Natural killer cell (primary cell): ENCODE results near the gene DMTF1. TPM values are rescaled to one million over a fixed set of nuclear protein-coding genes. Genes with fewer than 3 reads are reported as not detected.

Source experiments
- ATAC-seq, 3 donors: fragments of 150-1000 bp in 2 of 3; fragments of 200-7000 bp in 1 of 3; cut with Tn5 transposase; 1 replicate in 1 of 3; 2 replicates in 2 of 3; pipeline ENCODE4 v1.10.0; 2021; ENCODE audit warnings: mild to moderate bottlenecking in 2 of 3, moderate library complexity in 2 of 3
- DNase-seq, 2 donors: peaks; one replicate each; pipeline versions ENCODE4 v3.0.0 to v3.0.0-alpha.2; 2013 to 2021; ENCODE audit warnings: mixed read lengths in 1 of 2
- H3K27ac ChIP-seq: one replicate; pipeline ENCODE4 v1.5.1; 2013; ENCODE audit warnings: mild to moderate bottlenecking, low read length
- H3K27me3 ChIP-seq: one replicate; pipeline ENCODE4 v1.6.1; 2013; ENCODE audit warnings: low read length; ENCODE audit not compliant: control insufficient read depth, insufficient read depth
- H3K36me3 ChIP-seq: one replicate; pipeline ENCODE4 v1.6.1; 2013; ENCODE audit warnings: low read length; ENCODE audit not compliant: control insufficient read depth, insufficient read depth
- H3K4me1 ChIP-seq: one replicate; pipeline ENCODE4 v1.6.1; 2013; ENCODE audit warnings: low read length; ENCODE audit not compliant: control insufficient read depth, insufficient read depth
- H3K4me3 ChIP-seq: one replicate; pipeline ENCODE4 v1.5.1; 2013; ENCODE audit warnings: low read length
- H3K9me3 ChIP-seq: one replicate; pipeline ENCODE4 v1.6.1; 2013; ENCODE audit warnings: low read length; ENCODE audit not compliant: control insufficient read depth, insufficient read depth
- H3K27ac Mint-ChIP-seq, 2 donors: one replicate each; pipeline ENCODE4 v1.8.0; 2022; ENCODE audit warnings: mild to moderate bottlenecking in 2 of 2, mixed read lengths in 2 of 2, moderate library complexity in 1 of 2
- H3K27me3 Mint-ChIP-seq, 2 donors: one replicate each; pipeline ENCODE4 v1.8.0; 2022; ENCODE audit warnings: low read depth in 2 of 2, mixed read lengths in 2 of 2
- H3K36me3 Mint-ChIP-seq: one replicate; pipeline ENCODE4 v1.8.0; 2022; ENCODE audit warnings: mixed read lengths
- H3K4me1 Mint-ChIP-seq, 2 donors: one replicate each; pipeline ENCODE4 v1.8.0; 2022; ENCODE audit warnings: mixed read lengths in 2 of 2
- H3K4me3 Mint-ChIP-seq: one replicate; pipeline ENCODE4 v1.8.0; 2022; ENCODE audit warnings: mild to moderate bottlenecking, moderate library complexity, mixed read lengths
- H3K9me3 Mint-ChIP-seq, 2 donors: one replicate each; pipeline ENCODE4 v1.8.0; 2022; ENCODE audit warnings: mixed read lengths in 2 of 2
- WGBS: methylation state at CpG from one replicate; pipeline ENCODE4 v1.1.7; 2013; ENCODE audit warnings: missing lambda C conversion rate; ENCODE audit not compliant: insufficient coverage; 5-methylcytosine and 5-hydroxymethylcytosine counted together
- intact Hi-C: fragments of 100-400 bp; cut with micrococcal nuclease; formaldehyde crosslinking; loops from one replicate; pipeline ENCODE4 v1.14.2; 2022
- total RNA-seq, 4 donors: library from RNA; stranded (reverse); fragments of 120-200 nt in 1 of 4; gene quantifications; one replicate each; pipeline versions ENCODE4 v1.2.3 to v1.2.4, GENCODE V29; 2013 to 2022
- TF ChIP-seq, protein P1 (sequence below): fragments of 200-600 bp; IDR thresholded peaks from one replicate; pipeline ENCODE4 v1.8.0; 2022; ENCODE audit warnings: antibody characterized with exemption

The DMTF1 gene
- total RNA-seq, 3 donors from 2014 or later (not counting 1 experiment from before 2014, with no cell fraction given) = 154 to 178 (median 160) TPM

DNA sequence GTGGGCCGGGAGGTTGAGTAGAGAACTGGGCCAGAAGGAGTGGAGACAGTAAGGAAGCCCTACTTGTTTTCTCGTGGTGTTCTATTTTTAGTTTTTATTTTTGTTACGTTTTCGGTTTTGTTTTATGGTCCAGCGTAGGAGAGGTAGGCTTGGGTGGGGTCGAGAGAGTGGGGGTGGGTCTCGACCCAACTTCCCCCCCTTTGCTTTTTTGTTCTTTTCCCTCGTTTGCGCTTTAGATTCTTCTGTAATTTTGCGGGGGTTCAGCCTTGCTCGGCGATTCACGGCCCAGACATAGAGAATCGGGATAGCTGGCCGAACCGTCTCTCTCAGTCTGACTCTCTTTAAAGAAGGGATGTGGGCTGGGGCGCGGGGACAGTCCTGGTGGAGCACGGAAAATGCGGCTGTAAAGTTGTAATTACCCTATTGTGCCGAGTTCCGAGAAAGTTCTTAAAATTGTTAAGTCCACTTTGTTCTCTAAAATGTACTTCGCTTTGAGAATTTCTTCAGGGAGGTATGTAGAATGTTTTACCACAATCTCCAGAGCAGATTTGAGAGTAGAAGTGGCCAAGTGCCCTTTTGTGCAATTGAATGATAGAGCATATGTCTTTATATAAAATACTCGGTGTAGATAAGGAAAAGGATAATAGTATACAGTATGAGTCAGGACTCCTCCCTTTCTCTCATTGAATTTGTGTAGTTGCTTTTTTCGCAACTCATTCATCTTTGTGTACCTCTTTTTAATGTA, 816 bp downstream of the DMTF1 start:
- Histone ChIP-seq H3K4me3 (peak overlapping the region; percentile 70), H3K27me3 (no peaks in the 10 kb centered on the region), H3K4me1 (peaks cover 2% of the 10 kb centered on the region), H3K36me3 (peaks cover 7% of the 10 kb centered on the region), H3K9me3 (no peaks in the 10 kb centered on the region), H3K27ac (peak overlapping the region; percentile 93)
- TF ChIP-seq, protein P1, sequence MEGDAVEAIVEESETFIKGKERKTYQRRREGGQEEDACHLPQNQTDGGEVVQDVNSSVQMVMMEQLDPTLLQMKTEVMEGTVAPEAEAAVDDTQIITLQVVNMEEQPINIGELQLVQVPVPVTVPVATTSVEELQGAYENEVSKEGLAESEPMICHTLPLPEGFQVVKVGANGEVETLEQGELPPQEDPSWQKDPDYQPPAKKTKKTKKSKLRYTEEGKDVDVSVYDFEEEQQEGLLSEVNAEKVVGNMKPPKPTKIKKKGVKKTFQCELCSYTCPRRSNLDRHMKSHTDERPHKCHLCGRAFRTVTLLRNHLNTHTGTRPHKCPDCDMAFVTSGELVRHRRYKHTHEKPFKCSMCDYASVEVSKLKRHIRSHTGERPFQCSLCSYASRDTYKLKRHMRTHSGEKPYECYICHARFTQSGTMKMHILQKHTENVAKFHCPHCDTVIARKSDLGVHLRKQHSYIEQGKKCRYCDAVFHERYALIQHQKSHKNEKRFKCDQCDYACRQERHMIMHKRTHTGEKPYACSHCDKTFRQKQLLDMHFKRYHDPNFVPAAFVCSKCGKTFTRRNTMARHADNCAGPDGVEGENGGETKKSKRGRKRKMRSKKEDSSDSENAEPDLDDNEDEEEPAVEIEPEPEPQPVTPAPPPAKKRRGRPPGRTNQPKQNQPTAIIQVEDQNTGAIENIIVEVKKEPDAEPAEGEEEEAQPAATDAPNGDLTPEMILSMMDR = no peak
- intact Hi-C loops = loop anchor here (1.0 to 10.0 kb wide), 3 partner anchors 67 to 724 kb away; partner anchors contain the start of genes CROT, DBF4 and SLC25A40
- WGBS = 0% methylated on average over 22 of the region's 25 CpGs
- Mint-ChIP-seq H3K9me3 (no peaks in the 10 kb centered on the region), H3K4me1 (peaks cover 51 to 52% of the 10 kb centered on the region in 2 donors), H3K27ac (peak overlapping the region; percentile 94 to 99), H3K4me3 (peak overlapping the region; percentile 95), H3K36me3 (no peaks in the 10 kb centered on the region), H3K27me3 (no peaks in the 10 kb centered on the region)
- DNase-seq (peak; percentile 27 to 55), ATAC-seq (peak; percentile 24 to 35 (median 26))

DNA sequence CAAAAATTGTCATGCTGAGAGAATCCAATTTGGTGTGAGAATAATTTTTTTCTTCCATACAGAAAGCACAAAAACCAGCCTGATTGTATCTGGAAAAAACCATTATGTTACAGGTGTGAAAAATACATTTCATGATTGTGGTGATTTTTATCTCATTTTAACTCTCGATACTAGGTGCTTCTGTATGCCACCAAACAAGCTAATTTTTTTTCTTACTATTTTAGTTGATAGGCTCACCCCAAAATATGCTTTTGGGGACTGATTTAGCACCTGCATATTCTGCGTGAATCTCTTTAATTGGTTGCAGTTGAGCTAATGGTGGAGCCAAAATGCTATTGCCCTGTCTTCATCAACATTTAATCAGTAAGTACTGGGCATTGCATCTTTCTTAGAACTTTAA, 1.9 kb downstream of the DMTF1 start:
- WGBS = 50% methylated on average over 1 of the region's 2 CpGs
- H3K27ac Mint-ChIP-seq = peak overlapping the region; percentile 94 to 99
- intact Hi-C loops = loop anchor here (5.0 to 10.0 kb wide), 2 partner anchors 191 to 723 kb away; partner anchors contain the start of genes CROT, DBF4 and SLC25A40
- ATAC-seq = no peak
- Histone ChIP-seq H3K27me3 (no peaks in the 10 kb centered on the region), H3K4me1 (peaks cover 2% of the 10 kb centered on the region), H3K27ac (no peak overlapping the region), H3K4me3 (no peak overlapping the region), H3K9me3 (no peaks in the 10 kb centered on the region), H3K36me3 (peaks cover 7% of the 10 kb centered on the region)
- H3K4me1 Mint-ChIP-seq = peaks cover 51 to 52% of the 10 kb centered on the region in 2 donors
- peak overlapping the region; percentile 95 for H3K4me3 Mint-ChIP-seq
- no peaks in the 10 kb centered on the region for H3K27me3 Mint-ChIP-seq
- TF ChIP-seq, protein P1 = no peak
- H3K36me3 Mint-ChIP-seq = no peaks in the 10 kb centered on the region
- H3K9me3 Mint-ChIP-seq = no peaks in the 10 kb centered on the region
- DNase-seq = no peak

- peaks cover 2% of the 10 kb centered on the region for H3K4me1 ChIP-seq
- WGBS = 43% methylated on average over 1 of the region's 3 CpGs
- H3K27me3 Mint-ChIP-seq = no peaks in the 10 kb centered on the region
- TF ChIP-seq, protein P1 = no peak
- no peak overlapping the region for H3K27ac ChIP-seq
- H3K4me3 Mint-ChIP-seq = peak overlapping the region; percentile 95
- no peaks in the 10 kb centered on the region for H3K9me3 Mint-ChIP-seq
- peaks cover 7% of the 10 kb centered on the region for H3K36me3 ChIP-seq
- DNase-seq = no peak
- peaks cover 51 to 52% of the 10 kb centered on the region in 2 donors for H3K4me1 Mint-ChIP-seq
- H3K9me3 ChIP-seq = no peaks in the 10 kb centered on the region
- intact Hi-C loops = loop anchor here (5.0 to 10.0 kb wide), 2 partner anchors 190 to 723 kb away; partner anchors contain the start of genes CROT, DBF4 and SLC25A40
- peak overlapping the region; percentile 94 to 99 for H3K27ac Mint-ChIP-seq
- H3K4me3 ChIP-seq = no peak overlapping the region
- no peak for ATAC-seq
- H3K36me3 Mint-ChIP-seq = no peaks in the 10 kb centered on the region
- no peaks in the 10 kb centered on the region for H3K27me3 ChIP-seq
Observed at GRCh38 chr7:87154569-87154968, 2.3 kb downstream of the DMTF1 start.
